ENCODE measurements around the gene BATF2.
A peak's percentile ranks its signal among the peaks of the same experiment; 100 is the strongest.
"Not testable (repeated sequence)": the region's sequence is repeated elsewhere in the genome, so short reads cannot be mapped to it uniquely, and the experiment has no call there.

BATF2 gene

GRCh38 chr11:65013130-65013887 lies 16.5 kb upstream of the BATF2 start:
- peak; percentile 48 to 76 for DNase-seq

- DNase-seq: no peak
Measured at GRCh38 chr11:65008873-65009272, 12.1 kb upstream of the BATF2 start.

GRCh38 chr11:65008016-65008415 lies 11.2 kb upstream of the BATF2 start:
- DNase-seq: no peak

- DNase-seq: not testable (repeated sequence)
Measured at GRCh38 chr11:65003968-65004367, 7.2 kb upstream of the BATF2 start.

- no peak for DNase-seq
Measured at GRCh38 chr11:65003282-65003681, 6.5 kb upstream of the BATF2 start.

DNA sequence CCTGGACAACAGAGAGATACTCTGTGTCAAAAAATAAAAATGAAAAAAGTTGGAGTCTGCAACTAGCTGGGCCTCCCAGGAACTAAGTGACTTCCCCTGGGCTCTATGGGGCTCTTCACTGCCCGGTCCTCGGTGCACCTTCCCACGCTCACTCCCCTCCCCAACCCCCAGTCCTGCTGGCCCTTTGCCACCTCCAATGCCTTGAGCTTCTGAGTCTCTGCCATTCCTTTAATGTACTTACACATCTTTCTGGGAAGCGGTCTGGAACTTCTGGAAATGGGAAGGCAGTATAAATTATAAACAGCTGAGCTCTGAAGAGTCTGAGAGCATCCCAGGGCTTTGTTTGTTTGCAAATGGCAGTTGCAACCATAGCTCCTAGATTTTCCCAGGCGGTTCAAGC lies 5.9 kb upstream of the BATF2 start:
- DNase-seq: no peak

GRCh38 chr11:64999478-64999877 lies 2.7 kb upstream of the BATF2 start:
- no peak for DNase-seq

DNA sequence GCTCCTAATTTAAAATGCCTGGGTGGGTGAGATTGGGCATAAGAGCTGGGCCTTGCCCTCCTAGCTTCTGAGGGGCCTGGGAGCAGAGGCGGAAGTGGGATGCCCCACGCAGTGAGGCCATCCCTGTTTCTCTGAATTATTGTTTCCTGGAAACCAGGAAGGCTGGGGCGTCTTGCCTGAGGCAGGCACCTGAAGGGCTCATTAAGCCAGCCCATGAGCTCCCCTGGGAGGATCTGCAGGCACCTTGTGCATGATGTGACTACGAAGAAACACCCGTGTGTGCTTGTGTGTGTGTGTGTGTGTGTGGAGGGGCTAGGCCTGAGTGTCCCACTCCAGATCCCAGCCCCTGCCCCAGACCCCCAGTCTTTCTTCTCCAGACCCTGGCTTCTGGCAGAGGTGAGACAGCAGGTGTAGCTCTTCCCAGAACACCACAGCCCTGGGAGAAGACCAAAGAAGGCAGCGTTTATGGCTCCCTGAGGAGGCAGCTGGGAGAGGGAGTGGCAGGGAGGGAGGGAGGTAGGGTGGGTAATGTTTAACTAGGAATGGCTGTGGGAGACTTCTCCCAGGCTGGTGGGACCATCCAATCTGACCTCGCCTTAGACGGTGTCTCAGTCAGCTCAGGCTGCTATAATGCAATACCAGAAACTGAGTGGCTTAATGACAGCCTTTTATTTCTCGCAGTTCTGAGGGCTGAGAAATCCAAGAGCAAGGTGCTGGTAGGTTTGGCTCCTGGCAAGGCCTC lies 2.1 kb upstream of the BATF2 start:
- no peak for DNase-seq

GRCh38 chr11:64998141-64998540 lies 1.4 kb upstream of the BATF2 start:
- no peak for DNase-seq

GRCh38 chr11:64996327-64996709 lies 453 bp downstream of the BATF2 start:
- DNase-seq: no peak

- DNase-seq: no peak
Measured at GRCh38 chr11:64994318-64994717, 2.5 kb downstream of the BATF2 start.

DNA sequence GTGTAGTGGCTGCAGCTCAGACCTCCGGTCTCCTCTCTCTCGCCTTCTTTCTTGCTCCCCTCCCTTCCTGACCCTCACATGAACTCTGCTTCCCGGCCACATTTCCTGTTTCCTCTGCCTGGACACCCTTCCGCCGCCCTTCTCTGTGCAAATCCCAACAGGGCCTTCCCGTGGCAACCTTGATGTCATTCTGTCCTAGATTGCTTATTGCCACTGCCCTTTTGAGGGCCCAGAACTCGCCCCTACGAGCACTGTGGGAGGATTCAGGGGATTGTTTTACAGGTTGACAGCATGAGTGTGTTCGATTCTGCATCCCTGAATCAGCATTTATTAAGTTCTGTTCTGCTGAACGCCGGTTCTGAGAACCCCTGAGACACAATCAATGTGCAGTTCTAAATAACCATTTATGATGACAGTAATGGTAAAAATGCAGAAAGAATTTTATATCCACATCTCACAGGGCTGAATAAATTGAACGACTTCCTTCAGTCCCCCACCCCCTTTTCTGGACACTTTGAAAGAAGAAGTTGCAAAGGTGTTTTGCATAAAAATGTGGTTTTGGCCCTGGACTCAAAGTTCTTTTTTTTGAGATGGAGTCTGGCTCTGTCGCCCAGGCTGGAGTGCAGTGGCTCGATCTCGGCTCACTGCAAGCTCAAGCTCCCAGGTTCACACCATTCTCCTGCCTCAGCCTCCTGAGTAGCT lies 6.4 kb downstream of the BATF2 start:
- no peak for DNase-seq

- DNase-seq: no peak
Measured at GRCh38 chr11:64989416-64989815, 7.4 kb downstream of the BATF2 start.

DNA sequence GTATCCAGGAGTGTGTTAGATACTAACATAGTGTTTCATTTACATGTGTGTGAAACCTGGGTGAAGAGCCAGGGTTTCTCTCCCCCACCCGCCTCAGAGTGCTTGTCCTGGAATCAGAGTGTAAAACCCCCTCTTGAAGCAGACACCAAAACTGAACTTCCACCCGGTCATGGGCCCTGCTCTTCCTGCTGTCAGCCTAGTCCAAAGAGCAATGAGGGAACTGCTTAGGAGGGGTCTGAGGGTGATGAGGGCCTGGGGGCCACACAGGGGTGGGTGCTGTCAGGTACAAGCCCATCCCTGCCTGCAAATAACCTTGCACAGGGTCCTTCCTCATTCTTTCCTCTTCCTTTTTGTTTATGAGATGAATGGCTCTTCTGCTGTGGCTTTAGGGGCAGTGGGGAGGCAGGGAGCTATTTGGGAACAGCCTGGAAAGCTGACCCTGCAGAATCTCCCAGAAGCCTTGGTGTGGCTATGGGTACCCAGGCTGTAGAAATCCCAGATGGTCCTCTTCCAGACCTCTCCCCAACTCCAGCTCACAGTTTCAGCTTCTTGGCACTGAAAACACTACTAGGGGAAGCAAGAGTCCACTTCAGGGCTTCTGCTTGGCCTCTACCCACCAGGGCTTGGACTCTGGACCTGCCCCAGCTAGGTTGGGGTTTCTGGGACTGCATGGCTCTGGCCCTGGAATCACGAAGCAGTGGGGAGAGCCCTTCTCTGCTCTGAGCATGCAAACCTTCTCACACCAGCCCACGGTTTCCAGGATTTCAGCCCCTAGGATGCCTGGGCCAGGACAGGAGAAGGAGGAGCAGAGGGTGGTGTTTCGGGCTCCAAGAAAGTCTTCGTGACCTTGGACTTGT lies 8.5 kb downstream of the BATF2 start:
- no peak for DNase-seq

DNA sequence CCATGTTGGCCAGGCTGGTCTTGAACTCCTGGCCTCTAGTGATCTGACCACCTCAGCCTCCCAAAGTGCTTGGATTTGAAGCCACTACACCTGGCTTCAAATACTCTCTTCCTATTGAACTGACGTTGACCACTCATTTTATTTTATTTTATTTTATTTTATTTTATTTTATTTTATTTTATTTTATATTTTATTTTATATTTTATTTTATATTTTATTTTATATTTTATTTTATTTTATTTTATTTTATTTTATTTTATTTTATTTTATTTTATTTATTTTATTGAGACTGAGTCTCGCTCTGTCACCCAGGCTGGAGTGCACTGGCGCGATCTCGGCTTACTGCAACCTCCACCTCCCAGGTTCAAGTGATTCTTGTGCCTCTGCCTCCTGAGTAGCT lies 13.4 kb downstream of the BATF2 start:
- not testable (repeated sequence) for DNase-seq

DNA sequence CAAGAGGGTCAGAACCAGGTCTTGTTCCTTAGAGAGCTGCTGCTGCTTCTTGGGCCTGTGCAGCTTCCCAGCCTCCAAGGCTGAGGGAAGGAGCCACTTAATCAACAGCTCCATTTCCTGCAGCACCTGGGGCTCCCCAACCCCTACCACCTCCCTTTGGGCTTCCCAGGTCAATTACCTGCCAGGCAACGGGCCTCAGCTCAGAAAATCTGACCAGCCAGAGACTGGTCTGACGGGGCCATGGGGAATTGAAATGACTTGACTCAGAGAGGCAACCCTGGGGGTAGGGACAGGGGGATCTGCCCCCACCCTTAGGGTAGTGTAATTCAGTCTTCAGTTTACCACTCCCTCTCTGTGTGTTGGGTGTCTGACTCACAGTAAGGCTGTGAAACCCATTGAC lies 20.1 kb downstream of the BATF2 start:
- DNase-seq: no peak

GRCh38 chr11:64974124-64974523 lies 22.6 kb downstream of the BATF2 start:
- no peak for DNase-seq

GRCh38 chr11:64971421-64972233 lies 25.1 kb downstream of the BATF2 start, which contains the start of gene MAJIN:
Gene MAJIN, minus strand, starts transcription at chr11:64972108. Its CDS starts 12,703 bp downstream, at chr11:64959405.
- DNase-seq: no peak

GRCh38 chr11:64970731-64971151 lies 26.0 kb downstream of the BATF2 start:
- DNase-seq: no peak

GRCh38 chr11:64969209-64969608 lies 27.6 kb downstream of the BATF2 start:
- DNase-seq: no peak

GRCh38 chr11:64967375-64967774 lies 29.4 kb downstream of the BATF2 start:
- no peak for DNase-seq

Measured in SHP77 (cell line).